K562 (cell line): ENCODE data around the gene UBA52.

Experiments
- CTCF ChIP-seq, 3 experiments: IDR thresholded peaks in 2 of 3; conservative IDR thresholded peaks in 1 of 3; 2 replicates each; pipeline ENCODE4 v1.5.1; 2011 to 2012; ENCODE audit warnings: low read length in 3 of 3, mild to moderate bottlenecking in 3 of 3, control low read depth in 2 of 3, improper control_type of control experiment in 1 of 3, inconsistent platforms in 1 of 3, low read depth in 1 of 3, mixed read lengths in 1 of 3, moderate library complexity in 1 of 3; ENCODE audit not compliant: insufficient read depth in 2 of 3
- HNRNPLL ChIP-seq: fragments of 200-400 bp; formaldehyde crosslinking; IDR thresholded peaks from 2 replicates; pipeline ENCODE4 v1.6.1; 2017; ENCODE audit warnings: low read length, low read depth, mild to moderate bottlenecking; ENCODE audit not compliant: poor library complexity, severe bottlenecking
- KLF6 ChIP-seq: fragments of 250-450 bp; sonication (Bioruptor Pico); IDR thresholded peaks from 2 replicates; pipeline ENCODE4 v1.4.0; 2020; ENCODE audit warnings: mild to moderate bottlenecking, moderate library complexity, borderline replicate concordance
- NR3C1 ChIP-seq: sonication (generic); formaldehyde crosslinking; IDR thresholded peaks from 2 replicates; pipeline ENCODE4 v1.8.1; 2022; ENCODE audit warnings: missing genetic modification reagents
- TEAD1 ChIP-seq, 2 experiments: fragments of 450-650 bp in 1 of 2; sonication (generic) in 1 of 2; formaldehyde crosslinking; IDR thresholded peaks; 2 replicates each; pipeline versions ENCODE4 v1.4.0 to v1.8.0; 2020 to 2022; ENCODE audit warnings: mild to moderate bottlenecking in 2 of 2, missing genetic modification reagents in 1 of 2
- ZBTB33 ChIP-seq: sonication (generic); formaldehyde crosslinking; IDR thresholded peaks from 2 replicates; pipeline ENCODE4 v1.8.1; 2023; ENCODE audit warnings: mild to moderate bottlenecking, missing genetic modification reagents
- ZNF592 ChIP-seq: fragments of 450-650 bp; IDR thresholded peaks from 2 replicates; pipeline ENCODE4 v1.6.1; 2017; ENCODE audit warnings: antibody characterized with exemption, mild to moderate bottlenecking

GRCh38 chr19:18620311-18620710 lies 48.7 kb downstream of the UBA52 start:
- TF ChIP-seq TEAD1 (CRISPR knock-in tag; IDR thresholded peaks at IDR 0.05) (no peak), ZBTB33 (no peak), KLF6 (CRISPR knock-in tag) (no peak), HNRNPLL (no peak), CTCF (IDR thresholded peaks at IDR 0.05 in 2 of 3, conservative IDR thresholded peaks at IDR 0.05 in 1 of 3; ENCODE audit: insufficient read depth in 2 of 3, low read depth in 1 of 3, low read length in 3 of 3) (no peak), NR3C1 (CRISPR knock-in tag) (no peak), ZNF592 (no peak)
